HFFc6 (cell line): ENCODE data around the gene DYNC1I1. TPM values are rescaled to one million over a fixed set of nuclear protein-coding genes. Genes with fewer than 3 reads are reported as not detected.

Source experiments
- DNase-seq: peaks from one replicate; pipeline ENCODE4 v3.0.0-alpha.2; 2018
- H3K27ac Mint-ChIP-seq: 2 replicates; pipeline ENCODE4 v1.8.0; 2020; ENCODE audit warnings: mild to moderate bottlenecking, mixed read lengths
- H3K27me3 Mint-ChIP-seq: 2 replicates; pipeline ENCODE4 v1.8.0; 2021; ENCODE audit warnings: mild to moderate bottlenecking, moderate library complexity, mixed read lengths; ENCODE audit not compliant: insufficient read depth
- H3K36me3 Mint-ChIP-seq: 2 replicates; pipeline ENCODE4 v1.8.0; 2021; ENCODE audit warnings: low read depth, mixed read lengths
- H3K4me1 Mint-ChIP-seq: 2 replicates; pipeline ENCODE4 v1.8.0; 2020; ENCODE audit warnings: low read depth, mixed read lengths
- H3K4me3 Mint-ChIP-seq: 2 replicates; pipeline ENCODE4 v1.8.0; 2020; ENCODE audit warnings: mild to moderate bottlenecking, moderate library complexity, mixed read lengths
- H3K9me3 Mint-ChIP-seq: 2 replicates; pipeline ENCODE4 v1.8.0; 2020; ENCODE audit warnings: mild to moderate bottlenecking, mixed read lengths
- total RNA-seq, 6 experiments: library from RNA; stranded (reverse); fragmentation: NEBNext Ultra II Directional; extraction: Animal tissue kit (Norgen Biotek cat#: 25700); gene quantifications; 2 replicates in 1 of 6; 3 replicates in 5 of 6; pipeline ENCODE4 v1.2.3, GENCODE V29; 2021
- TF ChIP-seq, protein P1 (sequence below): fragments of 200-600 bp; sonication (generic); IDR thresholded peaks from 2 replicates; pipeline ENCODE4 v1.5.0; 2021; ENCODE audit warnings: antibody characterized with exemption, mild to moderate bottlenecking

The DYNC1I1 gene
- total RNA-seq, 6 experiments from 2014 or later, result 0.08 to 0.34 (median 0.14) TPM; not detected in 1

DNA sequence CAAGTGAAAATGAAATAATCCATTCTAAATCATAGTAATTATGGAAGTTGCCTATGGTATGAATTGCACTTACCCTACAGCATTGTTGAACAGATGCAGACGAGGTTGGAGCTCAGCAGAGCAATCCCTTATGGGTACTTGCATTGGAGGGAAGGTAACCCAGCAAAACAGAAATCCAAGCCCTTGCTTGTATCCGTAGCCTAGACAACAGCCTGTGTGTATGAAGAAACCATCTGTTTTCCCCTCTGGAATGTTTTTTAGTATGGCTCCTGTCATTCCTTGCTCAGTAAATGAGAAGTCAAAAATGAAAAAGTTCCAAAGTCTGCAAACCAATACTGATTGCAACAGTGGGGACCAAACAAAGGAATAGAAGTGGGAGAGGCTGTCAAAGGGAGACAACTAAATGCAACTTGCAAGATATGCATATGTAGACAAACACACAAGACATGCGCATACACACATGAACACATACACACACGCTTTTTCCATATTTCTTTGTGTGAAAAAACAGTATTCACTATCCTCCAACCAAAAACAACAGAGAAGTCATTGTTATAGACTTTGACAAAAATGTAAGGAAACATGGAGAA, 260.8 kb downstream of the DYNC1I1 start:
- no peak for DNase-seq
- H3K36me3 Mint-ChIP-seq, result no peaks in the 10 kb centered on the region
- H3K9me3 Mint-ChIP-seq, result no peaks in the 10 kb centered on the region; the same call in 1 of the 2 replicates
- TF ChIP-seq, protein P1, sequence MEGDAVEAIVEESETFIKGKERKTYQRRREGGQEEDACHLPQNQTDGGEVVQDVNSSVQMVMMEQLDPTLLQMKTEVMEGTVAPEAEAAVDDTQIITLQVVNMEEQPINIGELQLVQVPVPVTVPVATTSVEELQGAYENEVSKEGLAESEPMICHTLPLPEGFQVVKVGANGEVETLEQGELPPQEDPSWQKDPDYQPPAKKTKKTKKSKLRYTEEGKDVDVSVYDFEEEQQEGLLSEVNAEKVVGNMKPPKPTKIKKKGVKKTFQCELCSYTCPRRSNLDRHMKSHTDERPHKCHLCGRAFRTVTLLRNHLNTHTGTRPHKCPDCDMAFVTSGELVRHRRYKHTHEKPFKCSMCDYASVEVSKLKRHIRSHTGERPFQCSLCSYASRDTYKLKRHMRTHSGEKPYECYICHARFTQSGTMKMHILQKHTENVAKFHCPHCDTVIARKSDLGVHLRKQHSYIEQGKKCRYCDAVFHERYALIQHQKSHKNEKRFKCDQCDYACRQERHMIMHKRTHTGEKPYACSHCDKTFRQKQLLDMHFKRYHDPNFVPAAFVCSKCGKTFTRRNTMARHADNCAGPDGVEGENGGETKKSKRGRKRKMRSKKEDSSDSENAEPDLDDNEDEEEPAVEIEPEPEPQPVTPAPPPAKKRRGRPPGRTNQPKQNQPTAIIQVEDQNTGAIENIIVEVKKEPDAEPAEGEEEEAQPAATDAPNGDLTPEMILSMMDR, result no peak
- H3K4me3 Mint-ChIP-seq, result no peak overlapping the region
- no peaks in the 10 kb centered on the region for H3K4me1 Mint-ChIP-seq
- H3K27me3 Mint-ChIP-seq, result peaks cover 3% of the 10 kb centered on the region; the same call in 1 of the 2 replicates
- no peak overlapping the region for H3K27ac Mint-ChIP-seq

GRCh38 chr7:96034940-96035727, 262.8 kb downstream of the DYNC1I1 start:
- Mint-ChIP-seq H3K27ac (no peak overlapping the region), H3K4me1 (no peaks in the 10 kb centered on the region), H3K27me3 (0 out of 2 replicates have a peak, but pooled peaks cover 1% of the 10 kb centered on the region), H3K4me3 (no peak overlapping the region), H3K9me3 (no peaks in the 10 kb centered on the region; the same call in 1 of the 2 replicates), H3K36me3 (no peaks in the 10 kb centered on the region)
- no peak for DNase-seq
- TF ChIP-seq, protein P1, result no peak

DNA sequence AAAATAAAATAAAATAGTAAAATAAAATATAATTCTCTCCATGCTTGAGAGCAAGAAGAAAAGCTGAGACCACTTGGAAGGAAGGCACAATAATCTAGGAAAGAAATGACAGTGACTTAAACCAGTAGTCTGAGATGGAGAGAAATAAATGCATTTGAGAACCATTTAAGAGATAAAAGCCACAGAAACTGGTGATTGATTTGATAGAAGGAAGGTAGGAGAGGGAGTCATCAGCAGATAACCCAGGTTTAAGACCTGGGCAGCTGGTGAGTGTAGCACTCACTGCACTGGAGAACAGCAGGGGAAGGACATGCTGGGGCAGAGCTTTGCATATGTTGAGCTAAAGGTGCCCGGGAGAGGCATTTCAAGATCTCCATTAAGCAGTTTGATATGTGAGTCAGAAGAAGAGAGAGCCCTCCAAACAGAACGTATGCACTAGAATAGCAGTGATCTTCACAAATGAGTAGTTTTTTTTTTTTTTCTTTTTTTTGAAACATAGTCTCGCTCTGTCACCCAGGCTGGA, 268.0 kb downstream of the DYNC1I1 start:
- no peaks in the 10 kb centered on the region for H3K4me1 Mint-ChIP-seq
- no peaks in the 10 kb centered on the region for H3K36me3 Mint-ChIP-seq
- no peaks in the 10 kb centered on the region for H3K27me3 Mint-ChIP-seq
- H3K4me3 Mint-ChIP-seq, result no peak overlapping the region
- no peak for DNase-seq
- TF ChIP-seq, protein P1, result no peak
- no peak overlapping the region for H3K27ac Mint-ChIP-seq
- H3K9me3 Mint-ChIP-seq, result no peaks in the 10 kb centered on the region

- no peaks in the 10 kb centered on the region for H3K9me3 Mint-ChIP-seq
- no peaks in the 10 kb centered on the region for H3K36me3 Mint-ChIP-seq
- H3K4me3 Mint-ChIP-seq, result no peak overlapping the region
- no peaks in the 10 kb centered on the region for H3K4me1 Mint-ChIP-seq
- no peak for DNase-seq
- no peak overlapping the region for H3K27ac Mint-ChIP-seq
- TF ChIP-seq, protein P1, result no peak
- no peaks in the 10 kb centered on the region for H3K27me3 Mint-ChIP-seq
Observed at GRCh38 chr7:96041171-96041570, 268.8 kb downstream of the DYNC1I1 start.

DNA sequence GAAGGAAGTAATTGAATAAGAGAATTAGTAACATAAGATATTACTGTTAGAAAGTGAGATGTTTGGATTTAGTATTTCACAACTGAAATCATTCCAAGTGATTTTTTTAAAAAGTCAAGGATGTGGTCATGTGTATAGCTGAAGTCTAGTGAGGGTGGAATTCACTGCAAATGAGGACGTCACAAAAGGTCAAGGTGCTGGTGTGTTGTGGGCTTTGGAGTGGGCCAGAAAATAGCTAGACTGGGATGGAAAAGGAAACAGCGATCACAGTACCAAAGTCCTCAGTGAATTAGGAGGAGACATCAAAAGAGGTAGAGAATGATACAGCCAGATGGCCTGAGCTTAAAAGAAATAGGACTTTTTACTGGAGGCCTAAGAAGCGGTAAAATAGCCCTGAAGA, 272.8 kb downstream of the DYNC1I1 start:
- no peaks in the 10 kb centered on the region for H3K9me3 Mint-ChIP-seq
- no peaks in the 10 kb centered on the region for H3K27me3 Mint-ChIP-seq
- no peak overlapping the region for H3K27ac Mint-ChIP-seq
- H3K4me1 Mint-ChIP-seq, result no peaks in the 10 kb centered on the region
- H3K4me3 Mint-ChIP-seq, result no peak overlapping the region
- TF ChIP-seq, protein P1, result no peak
- H3K36me3 Mint-ChIP-seq, result no peaks in the 10 kb centered on the region
- no peak for DNase-seq
